CD4-positive, alpha-beta T cell treated with Interleukin-10 for 1 hour (primary cell): ENCODE measurements around the gene CIB1.
A peak's percentile ranks its signal among the peaks of the same experiment; 100 is the strongest.
"Not testable (repeated sequence)": the region's sequence is repeated elsewhere in the genome, so short reads cannot be mapped to it uniquely, and the experiment has no call there.

ENCODE experiments used
- DNase-seq: peaks from one replicate; pipeline ENCODE4 v3.0.0-alpha.2; 2020

CIB1 gene

GRCh38 chr15:90233387-90234095 lies at the start of gene CIB1:
Gene CIB1 (minus strand): TSS chr15:90233941. CDS start chr15:90233885, 56 bp downstream.
- peak; percentile 97 for DNase-seq

- not testable (repeated sequence) for DNase-seq
These were observed 47.9 kb upstream of the CIB1 start for GRCh38 chr15:90281637-90282036.

GRCh38 chr15:90280743-90281142 lies 47.0 kb upstream of the CIB1 start:
- not testable (repeated sequence) for DNase-seq

GRCh38 chr15:90278467-90278866 lies 44.7 kb upstream of the CIB1 start:
- DNase-seq: not testable (repeated sequence)

GRCh38 chr15:90271459-90272166 lies 37.9 kb upstream of the CIB1 start:
- DNase-seq: no peak

GRCh38 chr15:90270502-90271150 lies 36.9 kb upstream of the CIB1 start:
- DNase-seq: no peak

- no peak for DNase-seq
These were observed 34.7 kb upstream of the CIB1 start for GRCh38 chr15:90268415-90268814.

GRCh38 chr15:90266485-90266884 lies 32.7 kb upstream of the CIB1 start:
- peak; percentile 46 for DNase-seq

- DNase-seq: peak; percentile 70
These were observed 32.3 kb upstream of the CIB1 start for GRCh38 chr15:90266061-90266431.

- DNase-seq: peak; percentile 92
These were observed 31.7 kb upstream of the CIB1 start, which contains the start of gene NGRN for GRCh38 chr15:90265271-90266060. Gene NGRN (plus strand): TSS chr15:90265672. CDS start chr15:90265713, 41 bp downstream.

GRCh38 chr15:90264671-90265070 lies 30.9 kb upstream of the CIB1 start:
- DNase-seq: peak; percentile 38

- no peak for DNase-seq
These were observed 28.7 kb upstream of the CIB1 start for GRCh38 chr15:90262426-90262825.

GRCh38 chr15:90261811-90262210 lies 28.1 kb upstream of the CIB1 start:
- no peak for DNase-seq

GRCh38 chr15:90260731-90261130 lies 27.0 kb upstream of the CIB1 start:
- DNase-seq: not testable (repeated sequence)

- DNase-seq: no peak
These were observed 25.8 kb upstream of the CIB1 start for GRCh38 chr15:90259524-90259923.

- DNase-seq: no peak
These were observed 24.0 kb upstream of the CIB1 start for GRCh38 chr15:90257776-90258175.

- peak; percentile 74 for DNase-seq
These were observed 15.6 kb upstream of the CIB1 start, which contains the start of gene TTLL13 for GRCh38 chr15:90249203-90249863. Gene TTLL13 (plus strand): TSS chr15:90249556. CDS start chr15:90250631, 1,075 bp downstream.

GRCh38 chr15:90248789-90249202 lies 15.1 kb upstream of the CIB1 start:
- DNase-seq: no peak

- no peak for DNase-seq
These were observed 10.3 kb upstream of the CIB1 start for GRCh38 chr15:90243943-90244639.

GRCh38 chr15:90241343-90242192 lies 7.8 kb upstream of the CIB1 start:
- DNase-seq: no peak

GRCh38 chr15:90240856-90241255 lies 7.1 kb upstream of the CIB1 start:
- DNase-seq: no peak
